ENCODE measurements around the gene SH3TC2.

SH3TC2 gene

DNA sequence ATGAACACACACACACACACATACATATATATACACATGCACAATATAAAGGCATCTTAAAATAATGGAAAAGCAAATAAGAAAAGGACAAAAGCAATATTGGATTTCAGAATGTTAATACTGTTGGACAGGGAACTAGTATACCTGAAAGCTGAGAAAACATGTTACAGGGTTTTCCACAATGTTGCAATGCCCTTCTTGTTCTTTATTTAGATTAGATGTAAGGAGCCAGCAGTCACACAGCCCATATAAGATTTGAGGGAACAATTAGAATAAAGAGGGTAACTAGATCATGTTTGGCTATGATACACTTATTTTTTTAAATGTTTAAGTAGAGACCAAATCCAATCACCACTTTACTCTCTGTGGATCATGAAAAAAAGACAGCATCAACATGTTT, 61.7 kb downstream of the SH3TC2 start:
- no peak for DNase-seq (ENCODE audit: low spot score)

DNA sequence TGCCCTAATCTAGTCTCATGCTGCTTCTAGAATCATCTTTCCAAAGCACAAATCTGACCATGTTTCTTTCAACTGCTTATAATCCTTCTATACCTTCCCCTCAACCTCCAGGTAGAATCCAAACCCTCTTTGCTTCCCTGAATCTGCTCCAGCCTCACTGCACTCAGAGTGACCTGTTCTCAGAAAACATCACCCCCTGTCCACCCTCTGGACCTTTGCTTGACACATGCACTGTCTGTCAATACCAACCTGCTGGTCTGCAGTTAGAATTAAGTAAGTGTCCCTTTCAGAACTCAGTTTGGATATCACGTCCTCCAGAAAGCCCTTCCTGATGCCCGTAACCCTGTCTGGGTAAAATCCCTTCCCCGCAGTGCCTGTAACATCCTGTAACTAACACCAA, 63.1 kb downstream of the SH3TC2 start:
- no peak for DNase-seq (ENCODE audit: low spot score)

DNA sequence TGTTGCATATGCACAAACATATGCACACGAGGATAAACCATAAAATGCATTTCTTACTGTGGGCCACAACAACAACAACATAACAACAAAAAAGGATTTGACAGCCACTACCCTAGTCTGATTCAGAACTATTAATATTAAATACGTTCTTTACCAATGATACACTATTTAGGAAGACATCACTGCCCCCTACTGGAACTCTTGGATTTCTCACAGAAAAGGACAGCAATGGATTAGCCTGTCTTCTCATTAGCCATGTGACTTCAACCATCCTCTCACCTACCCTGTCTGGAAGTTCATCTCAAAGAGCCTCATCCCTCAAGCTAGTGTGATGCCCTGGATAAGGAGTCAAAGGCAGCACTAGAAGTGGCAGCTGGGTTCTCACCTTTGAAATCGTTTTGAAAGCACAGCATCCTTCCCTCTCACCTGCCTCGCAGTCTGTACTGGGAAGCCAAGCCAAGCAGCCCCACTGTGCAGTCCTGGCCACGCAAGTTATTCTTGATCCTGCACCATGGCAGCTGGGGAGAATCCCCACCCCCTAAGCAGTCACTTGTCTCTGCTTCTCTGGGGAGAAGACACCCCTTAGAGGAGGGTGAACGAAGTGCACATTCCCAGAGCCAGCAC, 64.6 kb downstream of the SH3TC2 start:
- peak; percentile 2 for DNase-seq (ENCODE audit: low spot score)

DNA sequence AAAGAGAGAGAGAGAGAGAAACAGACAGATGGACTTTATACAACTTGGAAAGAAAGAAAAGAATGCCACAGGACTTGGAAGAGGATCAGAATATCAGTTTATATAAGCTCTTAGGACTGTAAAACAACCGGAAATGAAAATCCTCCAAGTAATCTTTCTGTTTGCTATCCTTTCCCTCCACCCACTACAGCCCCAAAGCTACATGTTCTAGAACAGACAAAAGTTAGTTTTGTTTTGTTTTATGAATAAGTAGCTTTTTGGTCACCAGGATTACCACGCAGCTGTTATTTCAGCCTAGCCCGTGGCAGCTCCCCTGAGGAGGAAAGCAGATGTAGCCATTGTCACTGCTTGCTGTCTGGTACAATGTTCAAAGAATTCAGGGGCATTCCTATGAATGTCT, 66.6 kb downstream of the SH3TC2 start:
- DNase-seq (ENCODE audit: low spot score): no peak

DNA sequence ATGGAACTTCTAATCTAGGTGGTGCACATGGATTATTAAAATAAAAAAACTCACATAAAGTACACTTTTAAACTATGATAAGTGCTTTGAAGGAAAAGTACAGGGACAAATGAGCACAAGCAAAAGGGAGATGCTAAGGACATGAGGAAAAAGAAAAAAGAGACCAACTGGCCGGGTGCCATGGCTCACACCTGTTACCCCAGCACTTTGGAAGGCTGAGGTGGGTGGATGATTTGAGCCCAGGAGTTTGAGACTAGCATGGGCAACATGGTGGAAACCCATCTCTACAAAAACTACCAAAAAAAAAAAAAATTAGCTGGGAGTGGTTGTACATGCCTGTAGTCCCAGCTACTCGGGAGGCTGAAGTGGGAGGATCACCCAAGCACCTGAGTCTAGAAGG, 67.1 kb downstream of the SH3TC2 start:
- no peak for DNase-seq (ENCODE audit: low spot score)

DNA sequence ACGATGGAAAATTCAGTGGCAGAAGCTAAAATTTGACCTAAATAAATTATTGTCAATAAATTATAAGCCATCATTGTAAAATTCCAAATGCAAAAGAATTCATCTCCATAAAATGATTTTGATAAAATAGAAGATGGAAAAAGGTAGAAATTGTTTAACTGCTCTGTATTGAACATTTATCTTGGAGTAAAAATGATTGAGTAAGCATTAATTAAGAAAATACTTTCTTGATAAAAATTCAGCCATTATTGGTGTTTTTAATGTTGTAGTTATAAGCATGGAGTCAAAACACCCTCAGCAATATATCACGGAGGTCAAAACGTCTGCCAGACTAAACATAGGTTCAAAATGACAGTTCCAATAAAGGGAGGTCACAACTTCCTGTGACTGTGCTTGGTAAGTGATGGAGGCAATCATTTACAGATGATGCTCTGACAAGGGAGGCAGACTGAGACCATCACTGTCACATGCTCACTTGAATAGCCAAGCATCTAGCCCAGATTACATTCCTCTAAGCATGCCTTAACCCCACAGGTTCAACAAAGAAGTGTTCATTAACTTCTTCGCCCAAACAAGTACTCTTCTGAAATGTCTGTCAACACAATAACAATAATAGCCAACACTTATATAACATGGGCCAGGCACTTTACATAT, 69.5 kb downstream of the SH3TC2 start:
- DNase-seq (ENCODE audit: low spot score): no peak

DNA sequence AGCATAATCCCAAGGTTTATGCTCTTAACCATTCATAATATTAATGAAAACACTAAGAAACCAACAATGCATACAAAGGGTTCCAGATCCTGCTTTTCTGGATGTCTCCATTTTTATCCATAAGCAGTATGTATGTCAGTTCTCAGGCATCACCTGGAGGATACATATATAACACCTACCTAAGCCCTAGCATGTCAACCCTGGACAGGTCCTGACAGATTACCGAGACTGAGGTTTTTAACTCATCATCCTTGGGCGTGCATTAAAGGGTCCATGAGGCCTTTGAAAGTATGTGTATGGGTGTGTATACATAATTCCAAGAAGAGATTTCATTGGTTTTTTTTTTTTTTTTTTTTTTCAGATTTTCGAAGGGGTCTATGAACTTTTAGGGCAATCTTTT, 70.6 kb downstream of the SH3TC2 start:
- DNase-seq (ENCODE audit: low spot score): no peak

DNA sequence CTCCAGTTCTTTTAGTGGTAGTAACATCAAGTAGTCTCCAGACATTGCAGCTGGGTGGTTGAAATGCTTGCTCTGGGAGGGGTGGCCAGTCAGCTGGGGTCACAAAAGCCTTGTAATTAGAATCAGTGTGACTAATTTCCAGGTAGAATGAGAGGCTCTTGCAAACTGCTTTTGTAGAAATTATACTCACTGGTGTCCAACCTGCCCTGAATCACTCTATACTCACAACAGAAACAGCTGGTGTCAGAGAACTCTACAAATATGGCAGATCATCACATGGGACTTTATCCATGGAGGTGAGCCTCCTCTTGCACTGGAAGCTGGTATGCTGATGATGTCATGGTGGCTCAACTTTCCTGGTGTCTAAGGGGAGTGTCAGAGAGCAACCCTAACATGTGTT, 71.3 kb downstream of the SH3TC2 start:
- no peak for DNase-seq (ENCODE audit: low spot score)

DNA sequence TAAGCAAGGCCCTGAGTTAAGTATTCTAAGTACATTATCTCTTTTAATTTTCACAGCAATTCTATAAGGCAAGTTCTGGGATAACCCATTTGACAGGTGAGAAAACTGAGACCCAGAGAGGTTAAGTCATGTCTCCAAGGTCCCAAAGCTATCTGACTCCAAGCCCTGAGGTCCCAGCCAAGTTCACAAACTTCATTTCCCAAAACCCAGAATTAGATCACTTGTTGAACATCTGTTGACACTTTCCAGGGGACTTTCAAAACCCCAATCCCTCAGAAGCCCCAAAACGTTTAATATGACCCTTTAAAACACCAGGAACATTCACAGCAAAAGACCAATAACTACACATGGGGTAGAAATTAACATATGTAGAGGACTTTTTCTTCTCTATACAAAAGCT, 72.0 kb downstream of the SH3TC2 start:
- DNase-seq (ENCODE audit: low spot score): no peak

DNA sequence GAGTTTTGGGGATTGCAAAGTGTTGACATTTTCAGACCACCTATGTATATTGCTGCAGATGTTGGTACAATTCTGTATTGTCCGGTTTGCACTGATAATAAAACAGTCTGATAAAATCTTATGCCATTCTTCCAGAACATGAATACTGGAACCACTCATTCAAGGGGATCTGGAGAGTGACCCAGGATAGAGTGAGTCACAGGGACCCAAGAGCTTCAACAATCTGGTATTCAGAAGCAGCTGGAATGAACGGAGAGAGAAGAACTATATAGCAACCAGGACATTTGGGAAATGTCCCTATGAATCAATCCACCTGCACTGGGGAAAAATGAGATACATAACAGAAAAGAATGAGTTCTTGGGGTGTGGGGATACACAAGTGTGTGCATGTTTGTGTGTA, 73.3 kb downstream of the SH3TC2 start:
- DNase-seq (ENCODE audit: low spot score): no peak

DNA sequence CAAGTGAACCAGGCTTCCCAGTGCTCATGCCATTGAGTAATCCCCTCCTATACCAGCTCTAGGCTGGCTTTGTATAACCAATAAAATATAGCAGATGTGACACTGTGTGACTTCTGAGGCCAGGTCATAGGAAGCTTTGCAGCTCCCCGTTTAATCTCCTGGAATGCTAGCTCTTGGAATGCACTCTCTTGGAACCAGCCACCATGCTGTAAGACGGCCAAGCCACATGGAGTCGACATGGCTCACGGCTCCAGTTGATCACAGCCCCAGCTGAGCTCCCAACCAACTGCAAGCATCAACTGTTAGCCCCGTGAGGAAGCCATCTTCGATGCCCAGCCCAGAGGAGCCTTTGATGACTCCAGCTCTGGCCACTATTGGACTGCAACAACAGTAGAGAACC, 74.5 kb downstream of the SH3TC2 start:
- DNase-seq (ENCODE audit: low spot score): no peak

DNA sequence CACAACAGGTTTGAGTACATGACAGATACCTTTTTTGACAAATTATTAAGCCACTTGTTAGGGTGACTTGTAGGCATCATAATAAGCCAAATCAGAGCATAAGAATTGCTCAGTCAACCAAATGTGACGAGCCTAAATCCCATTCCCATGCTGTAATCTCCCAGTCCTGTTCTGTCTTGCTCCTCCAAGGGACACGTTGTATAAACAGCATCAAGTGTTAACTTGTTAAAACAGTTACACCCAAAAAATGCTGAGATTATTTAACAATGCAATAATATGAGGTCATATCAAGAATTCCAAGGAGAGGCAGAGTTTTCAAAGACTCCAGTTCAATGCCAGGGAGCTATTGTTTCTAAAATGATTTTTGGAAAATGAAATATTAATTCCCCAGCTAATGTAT, 76.2 kb downstream of the SH3TC2 start:
- no peak for DNase-seq (ENCODE audit: low spot score)

DNA sequence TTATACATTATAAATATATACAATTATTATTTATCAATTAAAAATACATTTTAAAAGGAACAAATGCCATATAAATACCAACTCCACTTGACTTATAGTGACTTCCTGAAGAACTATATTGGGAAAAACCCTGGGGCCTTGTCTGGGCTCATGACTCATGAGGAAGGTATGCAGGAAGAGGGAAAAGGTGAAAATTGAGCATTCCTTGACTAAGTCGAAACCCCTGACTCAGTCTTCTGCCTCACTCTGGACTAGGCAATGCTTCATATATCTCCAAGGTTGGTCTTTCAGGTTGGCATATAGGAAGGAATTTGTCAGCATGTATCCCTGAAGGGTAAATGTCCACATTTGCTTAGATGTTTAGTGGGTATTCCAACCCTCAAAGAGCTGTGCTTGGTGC, 78.5 kb downstream of the SH3TC2 start:
- no peak for DNase-seq (ENCODE audit: low spot score)

DNA sequence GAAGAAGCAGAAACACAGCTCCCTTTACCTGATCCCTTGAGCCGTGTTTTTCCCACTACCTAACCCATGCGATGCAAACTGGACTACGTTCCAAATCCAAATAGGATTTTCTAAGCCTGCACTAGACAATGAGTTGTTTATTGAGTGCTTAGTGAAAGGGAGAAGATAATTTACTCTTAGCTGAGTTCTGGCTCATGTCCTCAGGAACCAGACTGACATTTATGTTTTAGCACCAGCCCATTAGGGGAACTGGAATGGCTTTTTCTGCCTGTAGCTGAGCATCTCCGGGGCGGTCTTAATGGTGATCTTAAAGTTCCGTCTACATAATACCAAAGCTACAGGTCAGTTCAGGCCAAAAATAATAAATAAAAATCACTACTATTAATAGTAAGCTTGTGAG, 81.5 kb downstream of the SH3TC2 start:
- DNase-seq (ENCODE audit: low spot score): no peak

DNA sequence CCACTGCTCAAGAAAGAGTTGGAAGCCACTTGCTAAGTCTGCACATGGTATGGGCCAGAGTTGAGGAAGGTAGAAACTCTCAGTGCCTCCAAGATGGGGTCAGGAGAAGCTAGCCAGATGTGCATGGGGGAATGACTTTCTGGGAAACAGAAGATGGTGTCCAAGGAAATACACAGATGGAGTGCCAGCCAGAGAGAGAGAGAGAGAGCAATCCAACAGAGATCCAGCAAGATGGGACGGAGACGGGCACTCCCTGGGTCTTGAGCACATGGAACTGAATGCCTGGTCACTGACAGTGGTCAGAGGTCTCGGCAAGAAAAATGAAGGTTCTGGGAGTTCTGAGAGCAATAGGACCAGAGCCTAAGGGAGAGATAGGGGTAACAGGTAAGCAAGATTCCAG, 82.1 kb downstream of the SH3TC2 start:
- no peak for DNase-seq (ENCODE audit: low spot score)

DNA sequence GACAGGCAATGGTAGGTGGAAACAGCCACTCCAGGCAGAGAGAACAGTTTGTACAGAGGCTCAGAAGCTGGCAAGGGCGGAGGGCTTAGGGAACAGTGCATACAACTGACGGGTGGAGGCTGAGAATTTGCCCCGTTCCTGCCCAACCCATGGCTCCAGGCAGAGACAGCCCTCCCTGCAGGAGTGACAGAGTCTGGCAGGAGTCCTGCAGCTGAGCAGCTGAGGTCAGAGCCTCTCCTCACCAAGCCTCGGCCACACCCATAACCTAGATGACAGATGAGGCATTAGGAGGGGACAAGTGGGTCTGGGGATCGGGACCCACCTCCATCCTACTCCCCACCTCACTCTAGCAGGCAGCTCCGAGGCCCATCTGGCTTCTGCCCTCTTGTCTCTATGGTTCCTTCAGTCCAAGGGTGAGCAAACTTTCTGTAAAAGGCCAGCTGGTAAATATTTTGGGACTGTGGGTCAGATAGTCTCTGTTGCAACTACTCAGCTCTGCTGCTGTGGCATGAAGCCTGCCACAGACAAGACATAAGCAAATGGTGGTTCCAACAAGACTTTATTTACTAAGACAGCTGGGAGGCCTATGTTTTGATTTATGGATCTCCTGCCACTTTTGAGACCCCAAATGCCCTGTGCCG, 83.7 kb downstream of the SH3TC2 start:
- DNase-seq (ENCODE audit: low spot score): no peak

DNA sequence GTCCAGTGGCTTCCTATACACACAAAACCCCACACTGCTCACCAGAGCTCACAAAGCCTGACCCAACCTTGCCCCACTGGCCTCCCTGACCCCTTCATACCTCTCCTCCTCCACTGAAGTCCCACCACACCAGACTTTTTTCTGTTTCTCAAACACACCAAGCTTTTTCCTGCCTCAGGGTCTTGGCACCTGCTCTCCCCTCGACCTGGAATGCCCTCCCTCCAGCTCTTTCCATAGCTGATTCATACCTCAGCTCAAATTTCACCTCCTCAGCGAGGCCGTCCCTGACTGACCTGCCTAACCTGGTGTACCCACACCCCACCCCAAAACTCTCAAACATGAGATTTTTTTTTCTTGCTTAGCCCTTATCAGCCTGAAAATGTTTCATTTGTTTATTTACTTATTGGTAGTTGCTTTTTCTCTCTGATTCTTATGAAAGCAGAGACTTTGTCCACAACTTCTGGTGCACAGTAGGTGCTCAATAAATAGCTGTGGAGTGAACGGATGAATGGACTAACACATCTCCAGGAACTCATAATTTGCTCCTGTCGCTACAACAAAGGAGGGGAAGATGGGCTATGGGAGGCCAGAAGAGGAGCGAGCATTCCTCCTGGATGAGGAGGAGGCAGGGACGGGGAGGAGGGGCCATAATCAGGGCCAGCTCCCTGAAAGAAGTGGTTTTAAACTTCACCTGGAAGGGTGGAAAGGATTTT, 84.3 kb downstream of the SH3TC2 start:
- no peak for DNase-seq (ENCODE audit: low spot score)

DNA sequence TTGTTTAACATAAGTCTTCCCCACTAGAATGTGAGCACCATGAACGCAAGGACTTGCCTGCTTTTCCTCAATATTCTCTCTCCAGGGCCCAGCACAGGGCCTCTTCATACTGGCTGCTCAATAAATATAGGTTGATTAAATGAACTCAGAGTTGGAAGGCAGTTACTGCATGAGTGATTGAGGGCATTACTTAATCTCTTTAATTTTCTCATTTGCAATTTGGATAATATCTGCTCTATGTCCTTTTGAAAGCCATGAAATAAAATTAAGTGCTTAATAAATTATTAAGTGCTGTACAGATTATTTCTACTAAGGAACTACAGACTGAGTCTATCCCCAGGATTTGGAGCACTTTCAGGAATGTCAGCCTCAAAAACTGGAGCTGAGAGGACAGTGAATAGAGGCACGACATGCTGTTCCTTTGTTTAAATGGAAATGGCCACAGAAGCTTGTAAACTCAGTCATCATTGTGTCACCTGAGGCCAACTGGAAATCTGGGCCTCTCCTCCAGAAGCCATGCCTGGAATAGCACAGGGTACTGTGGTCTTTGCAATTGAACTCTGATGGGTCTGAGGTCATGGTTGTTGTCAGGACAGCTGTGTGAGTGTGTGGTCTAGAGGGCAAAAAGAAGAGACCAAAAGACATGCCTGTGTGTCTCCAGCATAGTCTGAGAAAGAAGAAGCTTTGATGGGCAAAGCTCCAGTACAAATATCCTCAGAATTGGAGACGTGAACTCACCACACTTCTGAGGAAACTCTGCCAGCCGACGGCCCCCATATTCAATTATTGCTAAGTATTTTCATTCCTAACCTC, 86.1 kb downstream of the SH3TC2 start:
- DNase-seq (ENCODE audit: low spot score): no peak

DNA sequence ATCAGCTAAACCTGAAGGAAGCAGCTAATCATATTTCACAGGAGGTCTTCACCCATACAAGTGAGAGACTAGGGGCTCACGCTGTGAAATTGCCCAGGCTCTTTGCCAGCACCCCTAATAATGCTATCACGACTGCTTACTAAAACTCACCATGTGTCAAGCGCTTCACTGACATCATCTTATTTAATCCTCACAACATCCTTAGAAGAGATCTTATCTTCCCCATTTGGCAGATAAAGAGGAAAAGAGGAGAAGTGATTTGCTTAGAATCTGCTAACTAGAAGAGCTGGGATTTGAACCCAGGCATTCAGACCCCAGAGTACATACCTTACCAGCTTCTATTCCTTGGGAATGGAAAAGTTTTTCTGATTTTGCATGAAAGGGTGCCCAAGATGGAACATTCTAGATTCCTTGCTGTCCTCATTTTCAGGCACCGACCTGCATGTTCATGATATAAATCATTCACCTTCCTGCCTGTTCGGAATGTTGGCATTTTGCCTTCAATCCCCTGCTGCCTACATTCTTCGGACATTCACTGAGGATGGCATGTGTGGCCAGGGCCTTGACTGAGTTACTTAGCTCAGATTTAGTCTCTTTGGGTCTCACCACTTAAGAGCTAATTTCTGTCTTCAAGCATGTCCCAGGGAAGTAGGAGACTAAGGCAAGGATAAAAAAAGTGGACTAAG, 88.1 kb downstream of the SH3TC2 start:
- no peak for DNase-seq (ENCODE audit: low spot score)

DNA sequence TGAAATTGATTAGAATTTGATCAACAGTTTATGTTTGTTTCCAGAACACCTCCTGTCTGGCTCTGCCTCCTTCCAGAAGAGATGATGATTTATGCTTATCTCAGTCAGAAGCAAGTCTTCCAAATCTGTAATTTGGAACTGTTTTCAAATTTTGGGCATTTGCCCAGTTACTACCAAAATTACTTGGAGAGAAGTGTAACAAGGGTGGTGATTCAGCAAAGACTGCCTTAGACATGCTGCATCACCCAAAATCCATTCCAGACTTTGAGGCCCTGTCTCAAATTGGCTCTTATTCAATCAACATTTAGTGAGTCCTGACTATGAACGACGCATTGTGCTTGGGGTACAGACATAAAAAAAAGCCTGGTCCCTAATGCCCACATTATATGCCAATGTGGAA, 89.4 kb downstream of the SH3TC2 start:
- no peak for DNase-seq (ENCODE audit: low spot score)

DNA sequence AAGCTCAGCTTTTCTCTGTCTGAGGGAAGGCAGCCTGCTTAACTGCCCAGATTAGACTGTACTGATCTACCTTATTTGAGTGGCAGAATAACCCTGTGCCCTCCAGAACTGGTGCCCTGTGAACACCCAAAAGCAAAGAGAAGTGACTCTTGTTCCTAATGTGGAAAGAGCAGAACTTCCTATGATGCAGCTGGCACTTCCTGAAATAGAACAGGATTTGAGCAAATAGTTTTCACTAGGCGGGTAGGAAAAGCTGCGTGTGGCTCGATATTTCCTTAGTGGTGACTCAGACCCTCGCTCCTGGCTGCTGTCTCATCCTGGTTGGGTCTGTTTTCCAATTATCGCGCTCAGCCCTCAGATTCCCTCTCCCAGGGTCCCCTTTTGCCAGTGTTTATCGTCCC, 89.9 kb downstream of the SH3TC2 start:
- DNase-seq (ENCODE audit: low spot score): no peak

Data from SK-N-DZ (cell line).